Ramos (cell line): ENCODE results near the gene STAB2.

ENCODE experiments used
- in situ Hi-C: fragments of 300-500 bp; cut with MboI; formaldehyde crosslinking; loops from one replicate; pipeline ENCODE4 v1.14.3; 2022; ENCODE audit warnings: low sequenced_read_pairs; ENCODE audit not compliant: unreplicated experiment

Gene STAB2

GRCh38 chr12:103586791-103587370 is at the start of gene STAB2:
TSS of gene STAB2 (plus strand) at chr12:103587273. CDS start at chr12:103587477, 204 bp downstream.
- in situ Hi-C loops, result no loop called here

- in situ Hi-C loops, result no loop called here
These were observed 48.7 kb upstream of the STAB2 start for GRCh38 chr12:103538397-103538796.

- in situ Hi-C loops, result loop anchor here (10.0 kb wide), 1 partner anchor 596 kb away; no protein-coding TSS in a partner anchor
These were observed 46.8 kb upstream of the STAB2 start for GRCh38 chr12:103540319-103540718.

GRCh38 chr12:103542078-103542477 is 45.0 kb upstream of the STAB2 start:
- in situ Hi-C loops, result loop anchor here (10.0 kb wide), 1 partner anchor 597 kb away; no protein-coding TSS in a partner anchor

- in situ Hi-C loops, result loop anchor here (10.0 kb wide), 1 partner anchor 602 kb away; no protein-coding TSS in a partner anchor
These were observed 40.1 kb upstream of the STAB2 start for GRCh38 chr12:103546959-103547358.

GRCh38 chr12:103547376-103547775 is 39.7 kb upstream of the STAB2 start:
- in situ Hi-C loops, result loop anchor here (10.0 kb wide), 1 partner anchor 603 kb away; no protein-coding TSS in a partner anchor

- in situ Hi-C loops, result loop anchor here (10.0 kb wide), 1 partner anchor 603 kb away; no protein-coding TSS in a partner anchor
These were observed 39.1 kb upstream of the STAB2 start for GRCh38 chr12:103547929-103548328.

- in situ Hi-C loops, result loop anchor here (10.0 kb wide), 1 partner anchor 604 kb away; no protein-coding TSS in a partner anchor
These were observed 38.2 kb upstream of the STAB2 start for GRCh38 chr12:103548622-103549601.

GRCh38 chr12:103556890-103557627 is 30.0 kb upstream of the STAB2 start:
- in situ Hi-C loops, result no loop called here

- in situ Hi-C loops, result no loop called here
These were observed 29.5 kb upstream of the STAB2 start for GRCh38 chr12:103557628-103558010.

- in situ Hi-C loops, result no loop called here
These were observed 28.2 kb upstream of the STAB2 start for GRCh38 chr12:103558879-103559278.

GRCh38 chr12:103560604-103561101 is 26.4 kb upstream of the STAB2 start:
- in situ Hi-C loops, result no loop called here

GRCh38 chr12:103561174-103561573 is 25.9 kb upstream of the STAB2 start:
- in situ Hi-C loops, result no loop called here

GRCh38 chr12:103566398-103566797 is 20.7 kb upstream of the STAB2 start:
- in situ Hi-C loops, result no loop called here

GRCh38 chr12:103569278-103569677 is 17.8 kb upstream of the STAB2 start:
- in situ Hi-C loops, result no loop called here

GRCh38 chr12:103571286-103571685 is 15.8 kb upstream of the STAB2 start:
- in situ Hi-C loops, result no loop called here

- in situ Hi-C loops, result no loop called here
These were observed 14.6 kb upstream of the STAB2 start for GRCh38 chr12:103572312-103573045.

- in situ Hi-C loops, result no loop called here
These were observed 13.9 kb upstream of the STAB2 start for GRCh38 chr12:103573185-103573584.

GRCh38 chr12:103578926-103579325 is 8.1 kb upstream of the STAB2 start:
- in situ Hi-C loops, result no loop called here
